GM12892 (cell line): ENCODE data around the gene OVOL2.

ENCODE experiments used
- POLR2A ChIP-seq: IDR thresholded peaks from 2 replicates; pipeline ENCODE4 v1.6.1; 2011; ENCODE audit warnings: low read depth, low read length, control low read depth
- POLR2AphosphoS5 ChIP-seq: IDR thresholded peaks from 2 replicates; pipeline ENCODE4 v1.6.1; 2011; ENCODE audit warnings: low read depth, low read length, control low read depth
- TAF1 ChIP-seq: IDR thresholded peaks from 2 replicates; pipeline ENCODE4 v1.6.1; 2011; ENCODE audit warnings: low read depth, mild to moderate bottlenecking, control low read depth, low read length, borderline replicate concordance

DNA sequence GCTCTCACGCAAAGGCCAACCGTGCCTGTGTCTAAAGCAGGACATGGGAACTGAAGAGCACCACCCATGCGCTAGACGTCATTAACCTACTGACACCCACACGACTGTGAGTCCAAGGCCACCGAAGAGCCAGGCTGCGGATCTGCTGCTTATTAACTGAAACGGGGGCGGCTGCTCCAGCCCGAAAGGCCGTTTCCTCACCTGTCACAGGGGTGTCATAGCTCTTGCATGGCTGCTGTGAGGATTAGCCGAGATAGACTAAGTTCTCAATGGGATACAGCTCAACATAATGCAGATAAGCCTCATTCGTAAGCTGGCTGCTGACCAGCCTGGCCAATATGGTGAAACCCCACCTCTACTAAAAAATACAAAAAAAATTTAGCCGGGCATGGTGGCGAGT is 26.7 kb downstream of the OVOL2 start:
- TF ChIP-seq POLR2AphosphoS5: no peak
- TF ChIP-seq POLR2A: no peak
- no peak for TF ChIP-seq TAF1
